Measurements from ENCODE around the gene ATP1B3. TPM values are rescaled to one million over a fixed set of nuclear protein-coding genes. Genes with fewer than 3 reads are reported as not detected.

Gene ATP1B3
- total and polyA plus RNA-seq, 9 of the 15 experiments (the other 6 are each of a cell fraction or from before 2014, with no cell fraction given): 48.3 to 202 (median 123) TPM

- intact Hi-C loops (cut with micrococcal nuclease): no loop called here
- Histone ChIP-seq H3K4me1 (replicated peaks in 1 of 2; ENCODE audit: control insufficient read depth in 2 of 2, insufficient read depth in 2 of 2, low read length in 2 of 2) (peaks cover 9 to 19% of the 10 kb centered on the region in 2 experiments; a peak in 4 of 5 replicates), H3K9ac (ENCODE audit: insufficient read depth in 1 of 2, low read depth in 2 of 2, low read length in 2 of 2) (peak overlapping the region in 1 of 2 experiments; percentile 37; a peak in 2 of 4 replicates), H3K36me3 (ENCODE audit: control insufficient read depth, insufficient read depth, low read length) (peaks cover 68% of the 10 kb centered on the region), H3K79me2 (ENCODE audit: control insufficient read depth, insufficient read depth, low read length) (peaks cover 100% of the 10 kb centered on the region), H3K27me3 (ENCODE audit: control insufficient read depth in 2 of 2, insufficient read depth in 2 of 2, low read length in 2 of 2) (no peaks in the 10 kb centered on the region), H3K4me2 (ENCODE audit: insufficient read depth, low read length) (peak overlapping the region; percentile 57), H3K4me3 (no peak overlapping the region), H3K27ac (ENCODE audit: extremely low read depth, low read depth, low read length) (peak overlapping the region; percentile 10), H3K9me3 (replicated peaks; ENCODE audit: control insufficient read depth, insufficient read depth, low read depth, low read length) (no peaks in the 10 kb centered on the region), H3K9me1 (ENCODE audit: control insufficient read depth, insufficient read depth, low read length) (no peaks in the 10 kb centered on the region), H2AFZ (ENCODE audit: low read depth, low read length) (no peak overlapping the region), H4K20me1 (replicated peaks; ENCODE audit: control insufficient read depth, insufficient read depth, low read length) (peaks cover 21% of the 10 kb centered on the region; the same call in 1 of the 2 replicates)
- ChIA-PET POLR2A (no interaction called here), CTCF (ENCODE audit: low intra/inter-chr PET ratio) (no interaction called here)
- ATAC-seq (peak; percentile 54), FAIRE-seq (peak; percentile 64), DNase-seq (ENCODE audit: extremely low read depth in 1 of 4, low spot score in 3 of 4) (peak in 2 of 4 experiments; percentile 40 to 59)
- in situ Hi-C loops (cut with MboI): no loop called here
- WGBS (ENCODE audit: insufficient coverage, low coverage, missing lambda C conversion rate): 28% methylated on average over 4 of the region's 4 CpGs
- BruUV-seq (replicated peaks): no TSS peak
- TF ChIP-seq ZNF324 (CRISPR knock-in tag; IDR thresholded peaks at IDR 0.05) (no peak), NFE2 (IDR thresholded peaks at IDR 0.05; ENCODE audit: low read depth) (no peak), DIDO1 (tag; IDR thresholded peaks at IDR 0.05; ENCODE audit: low read depth) (no peak), CBX5 (IDR thresholded peaks at IDR 0.05; ENCODE audit: borderline replicate concordance, low read depth) (no peak), SOX6 (IDR thresholded peaks at IDR 0.05) (0 out of 2 replicates have a peak, but pooled peaks have one; percentile 11), PCBP1 (IDR thresholded peaks at IDR 0.05; ENCODE audit: low read depth, low read length, poor library complexity, severe bottlenecking) (no peak), KDM1A (IDR thresholded peaks at IDR 0.05) (no peak), ZNF140 (CRISPR knock-in tag; IDR thresholded peaks at IDR 0.05) (no peak), MEF2A (IDR thresholded peaks at IDR 0.05; ENCODE audit: control insufficient read depth, low read depth, low read length) (no peak), HDAC6 (IDR thresholded peaks at IDR 0.05; ENCODE audit: low read depth, low read length) (no peak), ZNF165 (CRISPR knock-in tag; IDR thresholded peaks at IDR 0.05; ENCODE audit: borderline replicate concordance) (no peak), NR1H2 (CRISPR knock-in tag; IDR thresholded peaks at IDR 0.05) (no peak), ZNF395 (CRISPR knock-in tag; IDR thresholded peaks at IDR 0.05) (no peak), ZNF41 (CRISPR knock-in tag; conservative IDR thresholded peaks at IDR 0.05) (no peak), FOXJ3 (CRISPR knock-in tag; IDR thresholded peaks at IDR 0.05) (no peak), CREB3 (tag; conservative IDR thresholded peaks at IDR 0.05; ENCODE audit: low read depth) (no peak), CTBP1 (IDR thresholded peaks at IDR 0.05; ENCODE audit: borderline replicate concordance) (0 out of 2 replicates have a peak, but pooled peaks have one; percentile 20), CHD1 (IDR thresholded peaks at IDR 0.05; ENCODE audit: low read length) (no peak)
- TF ChIP-seq, protein P1, sequence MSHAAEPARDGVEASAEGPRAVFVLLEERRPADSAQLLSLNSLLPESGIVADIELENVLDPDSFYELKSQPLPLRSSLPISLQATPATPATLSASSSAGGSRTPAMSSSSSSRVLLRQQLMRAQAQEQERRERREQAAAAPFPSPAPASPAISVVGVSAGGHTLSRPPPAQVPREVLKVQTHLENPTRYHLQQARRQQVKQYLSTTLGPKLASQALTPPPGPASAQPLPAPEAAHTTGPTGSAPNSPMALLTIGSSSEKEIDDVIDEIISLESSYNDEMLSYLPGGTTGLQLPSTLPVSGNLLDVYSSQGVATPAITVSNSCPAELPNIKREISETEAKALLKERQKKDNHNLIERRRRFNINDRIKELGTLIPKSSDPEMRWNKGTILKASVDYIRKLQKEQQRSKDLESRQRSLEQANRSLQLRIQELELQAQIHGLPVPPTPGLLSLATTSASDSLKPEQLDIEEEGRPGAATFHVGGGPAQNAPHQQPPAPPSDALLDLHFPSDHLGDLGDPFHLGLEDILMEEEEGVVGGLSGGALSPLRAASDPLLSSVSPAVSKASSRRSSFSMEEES (CRISPR knock-in tag; IDR thresholded peaks at IDR 0.05): no peak
- TF ChIP-seq, protein P2, sequence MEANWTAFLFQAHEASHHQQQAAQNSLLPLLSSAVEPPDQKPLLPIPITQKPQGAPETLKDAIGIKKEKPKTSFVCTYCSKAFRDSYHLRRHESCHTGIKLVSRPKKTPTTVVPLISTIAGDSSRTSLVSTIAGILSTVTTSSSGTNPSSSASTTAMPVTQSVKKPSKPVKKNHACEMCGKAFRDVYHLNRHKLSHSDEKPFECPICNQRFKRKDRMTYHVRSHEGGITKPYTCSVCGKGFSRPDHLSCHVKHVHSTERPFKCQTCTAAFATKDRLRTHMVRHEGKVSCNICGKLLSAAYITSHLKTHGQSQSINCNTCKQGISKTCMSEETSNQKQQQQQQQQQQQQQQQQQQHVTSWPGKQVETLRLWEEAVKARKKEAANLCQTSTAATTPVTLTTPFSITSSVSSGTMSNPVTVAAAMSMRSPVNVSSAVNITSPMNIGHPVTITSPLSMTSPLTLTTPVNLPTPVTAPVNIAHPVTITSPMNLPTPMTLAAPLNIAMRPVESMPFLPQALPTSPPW (CRISPR knock-in tag; IDR thresholded peaks at IDR 0.05): no peak
Measured at GRCh38 chr3:141881702-141882101, 5.3 kb downstream of the ATP1B3 start.
